Liver (tissue), 3 donors: ENCODE measurements around the gene PTMS.

Source experiments
- CTCF ChIP-seq: fragments of 150-350 bp; IDR thresholded peaks from 2 replicates; pipeline ENCODE4 v1.5.1; 2017; ENCODE audit warnings: improper control_type of control experiment, low read depth, low read length; ENCODE audit not compliant: missing input control
- EGR1 ChIP-seq, 2 donors: IDR thresholded peaks; 2 replicates each; pipeline ENCODE4 v1.6.1; 2016 to 2018; ENCODE audit warnings: antibody characterized with exemption in 2 of 2, low read depth in 2 of 2
- GABPA ChIP-seq, 2 donors: IDR thresholded peaks in 1 of 2; conservative IDR thresholded peaks in 1 of 2; 2 replicates each; pipeline ENCODE4 v1.6.1; 2016; ENCODE audit warnings: antibody characterized with exemption in 2 of 2, mild to moderate bottlenecking in 1 of 2, moderate library complexity in 1 of 2
- JUND ChIP-seq, 2 donors: IDR thresholded peaks; 2 replicates each; pipeline ENCODE4 v1.6.1; 2016; ENCODE audit warnings: antibody characterized with exemption in 2 of 2
- MAX ChIP-seq: IDR thresholded peaks from 2 replicates; pipeline ENCODE4 v1.6.1; 2016; ENCODE audit warnings: antibody characterized with exemption
- RAD21 ChIP-seq, 2 donors: IDR thresholded peaks; 2 replicates each; pipeline ENCODE4 v1.6.1; 2016; ENCODE audit warnings: antibody characterized with exemption in 2 of 2, mild to moderate bottlenecking in 2 of 2
- REST ChIP-seq: IDR thresholded peaks from 2 replicates; pipeline ENCODE4 v1.6.1; 2016; ENCODE audit warnings: antibody characterized with exemption, mild to moderate bottlenecking
- YY1 ChIP-seq: IDR thresholded peaks from 2 replicates; pipeline ENCODE4 v1.6.1; 2016; ENCODE audit warnings: antibody characterized with exemption, mild to moderate bottlenecking
- ZBTB33 ChIP-seq: IDR thresholded peaks from 2 replicates; pipeline ENCODE4 v1.6.1; 2016; ENCODE audit warnings: antibody characterized with exemption
- donor health status: healthy.
- donor health status: healthy.

- TF ChIP-seq CTCF (no peak), MAX (no peak), JUND (IDR thresholded peaks at IDR 0.05) (no peak), GABPA (IDR thresholded peaks at IDR 0.05 in 1 of 2, conservative IDR thresholded peaks at IDR 0.05 in 1 of 2) (no peak), EGR1 (IDR thresholded peaks at IDR 0.05; ENCODE audit: low read depth in 2 of 2) (no peak), REST (no peak), ZBTB33 (no peak), YY1 (no peak), RAD21 (IDR thresholded peaks at IDR 0.05) (no peak)
Observed at GRCh38 chr12:6759741-6760140, 6.4 kb upstream of the PTMS start.
